ENCODE measurements around the gene PLD4.
"Not testable (repeated sequence)": the region's sequence is repeated elsewhere in the genome, so short reads cannot be mapped to it uniquely, and the experiment has no call there.

DNA sequence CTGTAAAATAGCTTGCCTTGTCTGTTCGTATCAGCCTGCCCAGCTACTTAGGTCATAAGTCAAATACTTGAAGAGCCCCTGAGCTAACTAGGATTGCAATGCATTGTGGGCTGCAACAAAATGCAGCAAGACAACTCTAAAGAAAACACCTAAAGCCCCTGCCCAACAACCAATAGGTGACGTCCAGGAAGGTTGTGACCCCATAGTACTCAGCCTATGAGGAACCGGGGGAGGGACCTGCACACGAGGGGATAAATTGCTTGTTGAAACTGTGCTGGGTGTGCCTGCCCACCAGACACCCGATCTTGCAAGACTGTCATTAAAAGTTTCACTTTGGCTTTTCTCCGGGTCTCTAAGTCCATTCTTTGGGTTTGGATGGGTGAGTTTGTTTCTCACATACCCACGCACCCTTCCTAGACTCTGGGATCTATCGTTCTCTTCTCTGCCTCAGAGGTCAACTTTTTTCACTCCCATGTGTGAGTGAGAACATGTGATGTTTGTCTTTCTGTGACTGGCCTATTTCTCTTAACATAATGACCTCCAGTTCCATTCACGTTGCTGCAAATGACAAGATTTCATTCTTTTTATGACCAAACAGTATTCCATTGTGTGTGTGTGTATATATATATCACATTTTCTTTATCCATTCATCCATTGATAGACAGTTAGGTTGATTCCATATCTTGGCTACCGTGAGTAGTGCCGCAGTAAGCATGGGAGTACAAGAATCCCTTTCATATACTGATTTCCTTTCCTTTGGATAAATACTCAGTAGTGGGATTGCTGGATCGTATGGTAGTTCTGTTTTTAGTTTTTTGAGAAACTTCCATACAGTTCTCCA is 5.3 kb upstream of the PLD4 start:
- TF ChIP-seq CTCF (IDR thresholded peaks at IDR 0.05; ENCODE audit: borderline replicate concordance, extremely low read depth, low read length, poor library complexity, severe bottlenecking); EZH2 (IDR thresholded peaks at IDR 0.05; ENCODE audit: borderline replicate concordance, low read depth, low read length, severe bottlenecking): not testable (repeated sequence)
